VCaP (cell line): Measurements from ENCODE around the gene ZNF652.

Experiments used
- H3K27ac ChIP-seq: fragments of 450-650 bp; 2 replicates; pipeline ENCODE4 v1.5.1; 2017
- TF ChIP-seq, protein P1 (sequence below): fragments of 450-650 bp; conservative IDR thresholded peaks from 2 replicates; pipeline ENCODE4 v1.5.1; 2017; ENCODE audit warnings: mild to moderate bottlenecking, moderate library complexity

ZNF652 gene

DNA sequence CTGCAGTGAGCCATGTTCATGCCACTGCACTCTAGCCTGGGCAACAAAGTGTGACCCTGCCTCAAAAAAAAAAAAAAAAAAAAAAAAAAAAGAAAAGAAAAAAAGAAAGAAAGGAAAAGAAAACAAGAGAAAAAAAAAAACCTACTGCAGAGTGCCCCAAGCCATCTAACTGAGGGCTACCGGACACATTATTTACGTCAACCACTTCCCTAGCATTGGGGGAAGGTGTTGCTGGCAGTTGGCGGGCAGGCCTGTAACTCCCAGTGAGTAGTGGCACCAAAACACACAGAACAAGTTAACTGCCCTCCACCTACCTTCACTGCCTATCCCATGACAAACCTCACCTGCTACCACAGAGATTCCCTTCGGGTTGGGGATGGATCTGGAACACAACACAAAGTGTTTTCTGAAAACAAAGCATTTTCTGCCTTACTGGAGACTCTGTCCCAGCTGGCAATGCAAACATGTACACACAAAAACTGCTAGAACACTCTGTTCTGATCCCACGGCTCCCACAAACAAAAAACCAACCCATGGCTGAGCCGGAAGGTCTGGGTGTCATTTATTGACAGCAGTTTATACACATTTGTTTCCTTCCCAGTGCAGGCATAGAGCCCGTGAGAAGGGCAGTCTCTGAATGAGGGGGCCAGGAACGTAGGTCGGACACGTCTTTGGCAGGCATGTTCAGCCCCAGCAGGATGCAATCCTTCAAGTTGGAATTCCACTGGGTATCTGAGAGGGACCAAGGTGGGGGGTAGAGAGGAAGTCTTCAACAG lies 41.7 kb upstream of the ZNF652 start:
- H3K27ac ChIP-seq, result peak overlapping the region; percentile 51
- TF ChIP-seq, protein P1, sequence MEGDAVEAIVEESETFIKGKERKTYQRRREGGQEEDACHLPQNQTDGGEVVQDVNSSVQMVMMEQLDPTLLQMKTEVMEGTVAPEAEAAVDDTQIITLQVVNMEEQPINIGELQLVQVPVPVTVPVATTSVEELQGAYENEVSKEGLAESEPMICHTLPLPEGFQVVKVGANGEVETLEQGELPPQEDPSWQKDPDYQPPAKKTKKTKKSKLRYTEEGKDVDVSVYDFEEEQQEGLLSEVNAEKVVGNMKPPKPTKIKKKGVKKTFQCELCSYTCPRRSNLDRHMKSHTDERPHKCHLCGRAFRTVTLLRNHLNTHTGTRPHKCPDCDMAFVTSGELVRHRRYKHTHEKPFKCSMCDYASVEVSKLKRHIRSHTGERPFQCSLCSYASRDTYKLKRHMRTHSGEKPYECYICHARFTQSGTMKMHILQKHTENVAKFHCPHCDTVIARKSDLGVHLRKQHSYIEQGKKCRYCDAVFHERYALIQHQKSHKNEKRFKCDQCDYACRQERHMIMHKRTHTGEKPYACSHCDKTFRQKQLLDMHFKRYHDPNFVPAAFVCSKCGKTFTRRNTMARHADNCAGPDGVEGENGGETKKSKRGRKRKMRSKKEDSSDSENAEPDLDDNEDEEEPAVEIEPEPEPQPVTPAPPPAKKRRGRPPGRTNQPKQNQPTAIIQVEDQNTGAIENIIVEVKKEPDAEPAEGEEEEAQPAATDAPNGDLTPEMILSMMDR, result no peak

DNA sequence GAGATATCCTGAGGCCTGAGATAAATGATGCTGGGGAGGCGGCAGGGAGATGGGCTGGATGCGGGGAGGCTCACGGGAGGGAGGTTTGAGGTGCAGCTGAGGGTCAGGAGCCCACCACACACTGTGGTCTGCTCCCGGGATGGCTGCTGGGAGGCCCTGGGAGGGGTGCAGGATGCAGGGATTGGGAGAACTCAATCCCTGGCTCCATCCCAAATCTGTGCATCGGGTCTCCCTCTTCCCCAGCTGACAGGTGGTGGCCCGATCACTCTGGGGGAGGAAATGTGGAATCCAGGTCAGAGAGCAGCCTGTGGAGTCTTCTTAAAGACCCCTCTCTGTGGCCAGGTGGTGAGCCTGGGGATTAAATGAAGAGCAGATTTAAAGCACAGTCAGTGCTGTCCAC lies 40.7 kb upstream of the ZNF652 start:
- TF ChIP-seq, protein P1, result no peak
- peak overlapping the region; percentile 51; the same call in 1 of the 2 replicates for H3K27ac ChIP-seq

DNA sequence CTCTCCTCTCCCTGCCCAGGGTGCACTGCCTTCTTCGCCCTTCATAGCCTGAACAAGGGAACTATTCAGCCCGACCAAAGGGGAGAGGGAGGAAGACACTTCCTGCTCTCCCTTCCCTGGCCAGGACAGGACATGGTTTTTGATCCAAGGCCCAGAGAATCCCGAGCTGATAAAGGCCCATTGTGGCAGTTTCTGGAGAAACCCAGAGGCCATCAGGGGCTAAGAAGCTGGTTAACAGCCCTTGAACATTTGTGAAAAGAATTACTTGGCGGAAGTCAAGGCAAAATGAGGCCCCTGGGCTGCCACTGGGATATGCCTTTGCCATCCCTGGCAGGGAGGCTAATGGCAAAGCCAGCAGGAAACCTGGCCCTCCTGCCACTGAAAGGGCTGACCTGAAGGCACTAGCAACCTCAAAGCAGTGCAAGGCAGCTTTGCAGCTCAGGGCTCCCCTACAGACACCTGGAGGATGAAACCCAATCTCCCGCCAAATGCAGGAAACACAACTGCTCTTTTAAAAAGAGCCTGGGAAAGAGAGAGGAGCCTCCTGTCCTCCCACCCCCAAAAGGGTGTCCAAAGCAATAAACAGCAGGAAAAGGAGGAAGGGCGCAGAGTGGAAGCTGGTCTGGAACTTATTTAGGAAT lies 40.0 kb upstream of the ZNF652 start:
- H3K27ac ChIP-seq, result no peak overlapping the region
- TF ChIP-seq, protein P1, result no peak

DNA sequence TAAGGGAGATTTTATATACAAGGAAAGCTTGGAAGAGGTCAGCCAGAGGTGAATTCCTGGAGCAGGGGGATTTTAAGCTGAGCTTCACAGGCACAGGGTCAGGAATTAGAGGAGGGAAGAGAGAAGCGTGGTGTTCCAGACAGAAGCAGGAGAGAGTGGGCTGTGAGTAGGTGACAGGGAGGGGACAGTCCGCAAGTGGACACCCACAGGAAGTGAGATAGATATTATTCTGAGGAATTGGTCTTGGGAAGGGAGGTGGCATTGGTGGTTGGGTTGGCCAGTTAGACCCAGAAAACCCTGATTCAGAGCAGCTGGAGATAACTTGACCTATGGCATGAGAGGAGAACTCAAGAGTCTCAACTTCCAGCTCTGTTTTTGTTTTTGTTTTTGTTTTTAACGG lies 37.9 kb upstream of the ZNF652 start:
- no peak overlapping the region for H3K27ac ChIP-seq
- TF ChIP-seq, protein P1, result no peak

DNA sequence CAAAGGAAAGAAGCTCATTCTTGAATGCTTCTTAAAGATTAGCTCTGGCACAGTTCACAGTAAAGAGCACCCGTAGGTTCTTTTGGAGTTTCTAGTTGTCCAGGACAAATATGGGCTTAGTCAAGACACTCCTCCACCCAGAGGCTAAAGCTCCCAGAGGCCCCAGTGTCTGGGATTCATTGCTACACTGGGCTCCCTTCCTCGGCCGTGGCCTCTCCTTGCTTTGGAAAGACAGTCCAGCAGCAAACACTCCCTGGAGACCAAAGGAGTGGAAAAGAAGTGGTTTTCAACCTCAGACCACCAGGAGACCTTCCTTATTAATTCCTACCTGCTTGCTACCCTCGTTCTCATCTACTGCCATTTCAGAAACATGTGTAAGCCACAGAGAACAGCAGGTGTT lies 35.5 kb upstream of the ZNF652 start:
- TF ChIP-seq, protein P1, result no peak
- no peak overlapping the region for H3K27ac ChIP-seq

DNA sequence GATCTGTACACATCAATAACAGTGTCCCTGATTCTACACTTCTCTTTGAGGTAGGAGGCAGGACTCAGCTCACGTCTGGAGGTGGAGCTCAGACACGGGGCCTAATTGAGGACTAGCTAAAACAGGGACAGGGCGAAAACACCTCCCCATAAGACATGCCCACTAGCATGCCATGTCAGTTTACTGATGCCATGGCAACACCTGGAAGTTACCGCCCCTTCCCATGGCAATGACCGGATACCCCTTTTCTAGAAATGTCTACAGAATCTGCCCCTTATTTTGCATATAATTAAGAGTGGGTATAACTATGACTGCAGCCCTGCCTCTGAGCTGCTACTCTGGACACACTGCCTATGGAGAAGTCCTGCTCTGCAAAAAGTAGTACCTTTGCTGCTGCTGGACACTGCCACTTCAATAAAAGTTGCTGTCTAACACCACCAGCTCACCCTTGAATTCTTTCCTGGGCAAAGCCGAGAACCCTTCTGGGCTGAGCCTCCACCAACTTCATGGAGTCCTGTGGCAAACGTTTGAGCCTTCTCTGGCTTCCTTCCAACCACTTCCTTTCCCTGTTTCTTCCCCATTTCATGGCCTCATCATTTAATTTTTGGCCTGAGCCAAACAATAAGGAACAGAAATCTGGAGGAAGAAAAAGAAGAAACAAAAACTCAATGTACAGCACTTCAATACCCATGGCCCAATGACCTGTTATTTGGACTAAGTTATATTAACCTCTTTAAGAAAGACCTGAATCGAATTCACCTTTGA lies 31.6 kb upstream of the ZNF652 start:
- TF ChIP-seq, protein P1, result no peak
- H3K27ac ChIP-seq, result no peak overlapping the region
